C4-2B (cell line): ENCODE data around the gene ZNF552.
"Not testable (repeated sequence)": the region's sequence is repeated elsewhere in the genome, so short reads cannot be mapped to it uniquely, and the experiment has no call there.

Experiments
- CTCF ChIP-seq: fragments of 450-650 bp; conservative IDR thresholded peaks from 2 replicates; pipeline ENCODE4 v1.5.1; 2017; ENCODE audit warnings: mild to moderate bottlenecking
- ZFX ChIP-seq: fragments of 450-650 bp; IDR thresholded peaks from 2 replicates; pipeline ENCODE4 v1.6.1; 2017

GRCh38 chr19:57821501-57821900, 6.8 kb upstream of the ZNF552 start:
- not testable (repeated sequence) for TF ChIP-seq CTCF, ZFX
